CD14-positive monocyte (primary cell): ENCODE data around the gene OS9. TPM values are rescaled to one million over a fixed set of nuclear protein-coding genes. Genes with fewer than 3 reads are reported as not detected.

Experiments used
- DNase-seq, 3 donors: peaks; one replicate each; pipeline ENCODE4 v3.0.0-alpha.2; 2011 to 2022
- H2AFZ ChIP-seq: 2 replicates; pipeline ENCODE4 v1.6.0; 2012; ENCODE audit warnings: mild to moderate bottlenecking, low read depth, low read length, inconsistent platforms; ENCODE audit not compliant: insufficient read depth, poor library complexity, severe bottlenecking
- H3K27ac ChIP-seq, 2 donors: 1 replicate in 1 of 2; 2 replicates in 1 of 2; pipeline ENCODE4 v1.5.1; 2012 to 2013; ENCODE audit warnings: low read length in 2 of 2, control low read depth in 1 of 2, inconsistent platforms in 1 of 2, low read depth in 1 of 2, mild to moderate bottlenecking in 1 of 2
- H3K27me3 ChIP-seq, 2 donors: one replicate each; pipeline versions ENCODE4 v1.6.0 to v1.6.1; 2011 to 2013; ENCODE audit warnings: low read length in 2 of 2; ENCODE audit not compliant: control insufficient read depth in 2 of 2, insufficient read depth in 2 of 2
- H3K36me3 ChIP-seq, 2 donors: replicated peaks in 1 of 2; 1 replicate in 1 of 2; 2 replicates in 1 of 2; pipeline versions ENCODE4 v1.5.1 to v1.6.1; 2012 to 2013; ENCODE audit warnings: low read length in 2 of 2, control low read depth in 1 of 2, inconsistent platforms in 1 of 2, mild to moderate bottlenecking in 1 of 2; ENCODE audit not compliant: insufficient read depth in 2 of 2, control insufficient read depth in 1 of 2
- H3K4me1 ChIP-seq, 2 donors: 1 replicate in 1 of 2; 2 replicates in 1 of 2; pipeline versions ENCODE4 v1.5.1 to v1.6.1; 2012 to 2013; ENCODE audit warnings: low read length in 2 of 2, control low read depth in 1 of 2, inconsistent platforms in 1 of 2, mild to moderate bottlenecking in 1 of 2, moderate library complexity in 1 of 2; ENCODE audit not compliant: insufficient read depth in 2 of 2, control insufficient read depth in 1 of 2
- H3K4me2 ChIP-seq: replicated peaks from 2 replicates; pipeline ENCODE3; 2012; ENCODE audit warnings: low read length, moderate library complexity, mild to moderate bottlenecking; ENCODE audit not compliant: poor library complexity, severe bottlenecking; ENCODE audit errors: extremely low read depth
- H3K4me3 ChIP-seq, 3 experiments: fragments of 200-600 bp in 1 of 3; sonication (generic) in 1 of 3; replicated peaks in 1 of 3; 1 replicate in 2 of 3; 2 replicates in 1 of 3; pipeline ENCODE4 v1.5.1; 2011 to 2013; ENCODE audit warnings: low read length in 3 of 3, mild to moderate bottlenecking in 3 of 3, control low read depth in 2 of 3, low read depth in 2 of 3, inconsistent platforms in 1 of 3, moderate library complexity in 1 of 3
- H3K79me2 ChIP-seq: 2 replicates; pipeline ENCODE4 v1.6.0; 2012; ENCODE audit warnings: mild to moderate bottlenecking, control low read depth, inconsistent platforms, low read length, moderate library complexity; ENCODE audit not compliant: insufficient read depth
- H3K9ac ChIP-seq: 2 replicates; pipeline ENCODE4 v1.6.0; 2017; ENCODE audit warnings: low read length, mild to moderate bottlenecking; ENCODE audit not compliant: insufficient read depth, poor library complexity, severe bottlenecking
- H3K9me3 ChIP-seq, 2 donors: replicated peaks in 1 of 2; 1 replicate in 1 of 2; 2 replicates in 1 of 2; pipeline versions ENCODE4 v1.5.1 to v1.6.1; 2012 to 2013; ENCODE audit warnings: low read length in 2 of 2, control low read depth in 1 of 2; ENCODE audit not compliant: control insufficient read depth in 1 of 2, insufficient read depth in 1 of 2
- H4K20me1 ChIP-seq: 2 replicates; pipeline ENCODE4 v1.6.0; 2012; ENCODE audit warnings: mild to moderate bottlenecking, low read length, control low read depth, moderate library complexity; ENCODE audit not compliant: insufficient read depth
- H3K27ac Mint-ChIP-seq, 7 donors: one replicate each; pipeline ENCODE4 v1.8.0; 2020; ENCODE audit warnings: mild to moderate bottlenecking in 7 of 7, mixed read lengths in 7 of 7, moderate library complexity in 6 of 7, inconsistent platforms in 2 of 7
- H3K27me3 Mint-ChIP-seq, 3 donors: one replicate each; pipeline ENCODE4 v1.8.0; 2021 to 2022; ENCODE audit warnings: low read depth in 3 of 3, mild to moderate bottlenecking in 3 of 3, mixed read lengths in 3 of 3, moderate library complexity in 3 of 3, inconsistent platforms in 1 of 3
- H3K36me3 Mint-ChIP-seq, 2 donors: one replicate each; pipeline ENCODE4 v1.8.0; 2020; ENCODE audit warnings: mixed read lengths in 2 of 2, inconsistent platforms in 1 of 2, mild to moderate bottlenecking in 1 of 2
- H3K4me1 Mint-ChIP-seq: one replicate; pipeline ENCODE4 v1.8.0; 2020; ENCODE audit warnings: mild to moderate bottlenecking, mixed read lengths
- H3K4me3 Mint-ChIP-seq, 2 donors: one replicate each; pipeline ENCODE4 v1.8.0; 2020; ENCODE audit warnings: mild to moderate bottlenecking in 2 of 2, mixed read lengths in 2 of 2, moderate library complexity in 1 of 2
- H3K9me3 Mint-ChIP-seq, 7 donors: one replicate each; pipeline ENCODE4 v1.8.0; 2020 to 2022; ENCODE audit warnings: mixed read lengths in 7 of 7, mild to moderate bottlenecking in 6 of 7, moderate library complexity in 6 of 7, inconsistent platforms in 2 of 7
- WGBS: methylation state at CpG from one replicate; pipeline ENCODE4 v1.1.5; 2013; ENCODE audit warnings: missing lambda C conversion rate; ENCODE audit not compliant: insufficient coverage; 5-methylcytosine and 5-hydroxymethylcytosine counted together
- intact Hi-C, 2 donors: fragments of 100-400 bp; cut with micrococcal nuclease; formaldehyde crosslinking; loops; one replicate each; pipeline versions ENCODE4 v1.15.0 to v1.15.1; 2023
- polyA plus RNA-seq, 3 donors: library from polyadenylated mRNA; depleted of rRNA in 1 of 3; unstranded in 2 of 3; stranded (reverse) in 1 of 3; fragments of 300-500 nt in 2 of 3; fragments of >200 nt in 1 of 3; fragmentation: Illumina TruSeq in 2 of 3; gene quantifications; 1 replicate in 2 of 3; 2 replicates in 1 of 3; pipeline ENCODE4 v1.2.3, GENCODE V29; 2012 to 2021
- TF ChIP-seq, protein P1 (sequence below): fragments of 200-600 bp; IDR thresholded peaks from one replicate; pipeline ENCODE4 v1.8.0; 2022; ENCODE audit warnings: antibody characterized with exemption, mild to moderate bottlenecking

Gene OS9
- polyA plus RNA-seq, 3 donors: 90.9 to 484 (median 128) TPM

DNA sequence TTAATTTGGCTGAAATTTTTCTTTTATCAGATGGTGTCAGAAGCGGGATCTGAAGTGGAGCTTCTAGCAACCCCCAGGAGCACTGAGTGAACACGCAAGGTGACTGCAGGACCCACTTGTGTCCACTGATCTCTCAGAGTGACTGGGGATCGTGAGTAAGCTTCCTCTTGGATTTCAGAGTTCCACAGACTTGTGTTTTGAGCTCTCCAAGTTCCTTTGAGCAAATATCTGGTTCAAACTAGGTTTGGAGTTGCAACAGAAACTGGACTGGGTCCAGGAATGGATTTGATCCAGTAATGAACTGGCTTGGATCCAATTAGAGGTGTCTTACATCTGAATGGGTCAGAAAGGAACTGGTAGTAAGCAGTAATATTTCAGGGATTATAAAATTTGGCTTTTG lies 36.2 kb upstream of the OS9 start:
- H2AFZ ChIP-seq: no peak overlapping the region
- 100% methylated on average over 1 of the region's 3 CpGs for WGBS

DNA sequence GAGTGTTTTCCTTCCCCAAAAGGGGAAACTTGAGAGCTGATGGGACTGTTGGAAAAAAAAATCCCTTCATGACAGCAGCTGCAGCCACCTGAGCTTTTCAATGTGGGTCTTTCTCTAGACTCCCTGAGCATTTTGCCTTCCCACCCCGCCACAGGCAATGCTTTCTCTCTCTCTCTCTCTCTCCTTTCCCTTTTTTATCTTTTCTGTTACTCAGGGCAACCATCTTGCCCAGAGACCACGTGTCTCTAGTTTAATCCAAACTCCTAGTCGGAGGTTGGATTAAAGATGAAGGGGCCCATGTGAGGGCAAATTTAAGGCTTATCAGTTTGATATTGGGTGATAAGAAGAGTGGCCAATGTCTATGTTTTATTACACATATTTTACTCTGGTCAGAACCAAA lies 35.0 kb upstream of the OS9 start:
- intact Hi-C loops: no loop called here
- no peaks in the 10 kb centered on the region for H3K4me1 ChIP-seq
- Mint-ChIP-seq H3K27me3 (peaks cover 0 to 13% (median 13%) of the 10 kb centered on the region in 3 donors), H3K9me3 (peaks cover 12 to 33% (median 26%) of the 10 kb centered on the region in 7 donors), H3K4me3 (no peak overlapping the region), H3K36me3 (no peaks in the 10 kb centered on the region), H3K27ac (no peak overlapping the region), H3K4me1 (no peaks in the 10 kb centered on the region)
- peaks cover 14 to 18% of the 10 kb centered on the region in 2 donors for H3K9me3 ChIP-seq
- H3K79me2 ChIP-seq: no peaks in the 10 kb centered on the region
- TF ChIP-seq, protein P1, sequence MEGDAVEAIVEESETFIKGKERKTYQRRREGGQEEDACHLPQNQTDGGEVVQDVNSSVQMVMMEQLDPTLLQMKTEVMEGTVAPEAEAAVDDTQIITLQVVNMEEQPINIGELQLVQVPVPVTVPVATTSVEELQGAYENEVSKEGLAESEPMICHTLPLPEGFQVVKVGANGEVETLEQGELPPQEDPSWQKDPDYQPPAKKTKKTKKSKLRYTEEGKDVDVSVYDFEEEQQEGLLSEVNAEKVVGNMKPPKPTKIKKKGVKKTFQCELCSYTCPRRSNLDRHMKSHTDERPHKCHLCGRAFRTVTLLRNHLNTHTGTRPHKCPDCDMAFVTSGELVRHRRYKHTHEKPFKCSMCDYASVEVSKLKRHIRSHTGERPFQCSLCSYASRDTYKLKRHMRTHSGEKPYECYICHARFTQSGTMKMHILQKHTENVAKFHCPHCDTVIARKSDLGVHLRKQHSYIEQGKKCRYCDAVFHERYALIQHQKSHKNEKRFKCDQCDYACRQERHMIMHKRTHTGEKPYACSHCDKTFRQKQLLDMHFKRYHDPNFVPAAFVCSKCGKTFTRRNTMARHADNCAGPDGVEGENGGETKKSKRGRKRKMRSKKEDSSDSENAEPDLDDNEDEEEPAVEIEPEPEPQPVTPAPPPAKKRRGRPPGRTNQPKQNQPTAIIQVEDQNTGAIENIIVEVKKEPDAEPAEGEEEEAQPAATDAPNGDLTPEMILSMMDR: no peak
- no peak overlapping the region for H2AFZ ChIP-seq
- no peak overlapping the region for H3K4me3 ChIP-seq
- H3K4me2 ChIP-seq: no peak overlapping the region
- WGBS: 100% methylated on average over 1 of the region's 3 CpGs
- H3K27ac ChIP-seq: no peak overlapping the region
- H3K36me3 ChIP-seq: no peaks in the 10 kb centered on the region
- H4K20me1 ChIP-seq: no peaks in the 10 kb centered on the region
- no peaks in the 10 kb centered on the region for H3K27me3 ChIP-seq
- no peak overlapping the region for H3K9ac ChIP-seq
- no peak for DNase-seq

More for the DNA sequence above, 36.2 kb upstream of the OS9 start:
- Histone ChIP-seq H3K9ac (no peak overlapping the region), H3K27me3 (no peaks in the 10 kb centered on the region), H3K36me3 (no peaks in the 10 kb centered on the region), H3K27ac (no peak overlapping the region), H4K20me1 (no peaks in the 10 kb centered on the region), H3K4me1 (no peaks in the 10 kb centered on the region), H3K9me3 (peaks cover 15 to 18% of the 10 kb centered on the region in 2 donors), H3K4me2 (no peak overlapping the region), H3K79me2 (no peaks in the 10 kb centered on the region), H3K4me3 (no peak overlapping the region)
- Mint-ChIP-seq H3K9me3 (peaks cover 9 to 35% (median 28%) of the 10 kb centered on the region in 7 donors), H3K4me3 (no peak overlapping the region), H3K36me3 (no peaks in the 10 kb centered on the region), H3K27ac (no peak overlapping the region), H3K27me3 (peaks cover 0 to 13% (median 13%) of the 10 kb centered on the region in 3 donors), H3K4me1 (no peaks in the 10 kb centered on the region)
- TF ChIP-seq, protein P1: no peak
- intact Hi-C loops: no loop called here
- DNase-seq: no peak
